Measurements from ENCODE around the gene DNLZ. TPM values are rescaled to one million over a fixed set of nuclear protein-coding genes. Genes with fewer than 3 reads are reported as not detected.

The DNLZ gene
- total RNA-seq, 1 experiment from 2014 or later = 22.5 TPM

- intact Hi-C loops (cut with micrococcal nuclease; ENCODE audit: unreplicated experiment) = no loop called here
- peak; percentile 52 for DNase-seq
- no peaks in the 10 kb centered on the region for H3K27me3 Mint-ChIP-seq (ENCODE audit: unreplicated experiment)
- H3K36me3 Mint-ChIP-seq (ENCODE audit: insufficient read depth, unreplicated experiment) = peaks cover 4% of the 10 kb centered on the region
- no peak overlapping the region for H3K4me3 Mint-ChIP-seq (ENCODE audit: low read depth, unreplicated experiment)
- TF ChIP-seq CTCF (IDR thresholded peaks at IDR 0.05; ENCODE audit: unreplicated experiment) = peak; percentile 33
- no peaks in the 10 kb centered on the region for H3K4me1 Mint-ChIP-seq (ENCODE audit: low read depth, unreplicated experiment)
- CTCF ChIA-PET = no interaction called here
- H3K9me3 Mint-ChIP-seq (ENCODE audit: low read depth, unreplicated experiment) = peaks cover 10% of the 10 kb centered on the region
- H3K27ac Mint-ChIP-seq (ENCODE audit: unreplicated experiment) = no peak overlapping the region
- BruUV-seq (replicated peaks) = no TSS peak
Measured at GRCh38 chr9:136312436-136312835, 51.1 kb downstream of the DNLZ start.

- no peaks in the 10 kb centered on the region for H3K27me3 Mint-ChIP-seq (ENCODE audit: unreplicated experiment)
- peaks cover 10% of the 10 kb centered on the region for H3K9me3 Mint-ChIP-seq (ENCODE audit: low read depth, unreplicated experiment)
- CTCF ChIA-PET = no interaction called here
- no peak for TF ChIP-seq CTCF (IDR thresholded peaks at IDR 0.05; ENCODE audit: unreplicated experiment)
- no TSS peak for BruUV-seq (replicated peaks)
- intact Hi-C loops (cut with micrococcal nuclease; ENCODE audit: unreplicated experiment) = no loop called here
- no peak overlapping the region for H3K27ac Mint-ChIP-seq (ENCODE audit: unreplicated experiment)
- H3K4me3 Mint-ChIP-seq (ENCODE audit: low read depth, unreplicated experiment) = no peak overlapping the region
- no peak for DNase-seq
- H3K36me3 Mint-ChIP-seq (ENCODE audit: insufficient read depth, unreplicated experiment) = peaks cover 4% of the 10 kb centered on the region
- no peaks in the 10 kb centered on the region for H3K4me1 Mint-ChIP-seq (ENCODE audit: low read depth, unreplicated experiment)
Measured at GRCh38 chr9:136312009-136312375, 51.6 kb downstream of the DNLZ start.

GRCh38 chr9:136311051-136312008 is 52.2 kb downstream of the DNLZ start:
- Mint-ChIP-seq H3K4me3 (ENCODE audit: low read depth, unreplicated experiment) (no peak overlapping the region), H3K4me1 (ENCODE audit: low read depth, unreplicated experiment) (no peaks in the 10 kb centered on the region), H3K27me3 (ENCODE audit: unreplicated experiment) (no peaks in the 10 kb centered on the region), H3K36me3 (ENCODE audit: insufficient read depth, unreplicated experiment) (peaks cover 1% of the 10 kb centered on the region), H3K27ac (ENCODE audit: unreplicated experiment) (no peak overlapping the region), H3K9me3 (ENCODE audit: low read depth, unreplicated experiment) (peaks cover 10% of the 10 kb centered on the region)
- BruUV-seq (replicated peaks) = no TSS peak
- CTCF ChIA-PET = interaction anchor here (0.5 kb wide), 1 partner anchor 207 kb away, joined by 3 read pairs; no protein-coding TSS in a partner anchor
- no peak for TF ChIP-seq CTCF (IDR thresholded peaks at IDR 0.05; ENCODE audit: unreplicated experiment)
- intact Hi-C loops (cut with micrococcal nuclease; ENCODE audit: unreplicated experiment) = no loop called here
- peak; percentile 54 for DNase-seq

GRCh38 chr9:136310273-136311030 is 53.1 kb downstream of the DNLZ start:
- intact Hi-C loops (cut with micrococcal nuclease; ENCODE audit: unreplicated experiment) = no loop called here
- no peaks in the 10 kb centered on the region for H3K4me1 Mint-ChIP-seq (ENCODE audit: low read depth, unreplicated experiment)
- no peak overlapping the region for H3K4me3 Mint-ChIP-seq (ENCODE audit: low read depth, unreplicated experiment)

More at GRCh38 chr9:136310273-136311030, 53.1 kb downstream of the DNLZ start:
- Mint-ChIP-seq H3K27ac (ENCODE audit: unreplicated experiment) (no peak overlapping the region), H3K9me3 (ENCODE audit: low read depth, unreplicated experiment) (peaks cover 7% of the 10 kb centered on the region), H3K36me3 (ENCODE audit: insufficient read depth, unreplicated experiment) (no peaks in the 10 kb centered on the region), H3K27me3 (ENCODE audit: unreplicated experiment) (no peaks in the 10 kb centered on the region)
- DNase-seq = no peak
- CTCF ChIA-PET = no interaction called here
- TF ChIP-seq CTCF (IDR thresholded peaks at IDR 0.05; ENCODE audit: unreplicated experiment) = no peak
- BruUV-seq (replicated peaks) = no TSS peak
